GM23338 (cell line): ENCODE results near the gene FGF16. TPM values are rescaled to one million over a fixed set of nuclear protein-coding genes. Genes with fewer than 3 reads are reported as not detected.

Experiments
- ATAC-seq: fragments of 200-7000 bp; cut with Tn5 transposase; 3 replicates; pipeline ENCODE4 v1.9.1; 2020
- DNase-seq: peaks from one replicate; pipeline ENCODE4 v3.0.0-alpha.2; 2015; ENCODE audit warnings: low spot score
- H2AFZ ChIP-seq: fragments of 200-600 bp; sonication (generic); 2 replicates; pipeline ENCODE4 v1.8.0; 2016; ENCODE audit warnings: antibody characterized with exemption, mild to moderate bottlenecking, moderate library complexity
- H3F3A ChIP-seq: fragments of 200-600 bp; sonication (generic); replicated peaks from 2 replicates; pipeline ENCODE4 v1.8.0; 2017; ENCODE audit warnings: antibody characterized with exemption, mixed run types, low read depth
- H3K27ac ChIP-seq: fragments of 200-600 bp; sonication (generic); 2 replicates; pipeline ENCODE4 v1.6.1; 2016; ENCODE audit warnings: low read depth
- H3K27me3 ChIP-seq: fragments of 200-600 bp; sonication (generic); 2 replicates; pipeline ENCODE4 v1.8.0; 2016; ENCODE audit warnings: mild to moderate bottlenecking, mixed run types, moderate library complexity; ENCODE audit not compliant: insufficient read depth
- H3K36me3 ChIP-seq: fragments of 200-600 bp; sonication (generic); 2 replicates; pipeline ENCODE4 v1.8.0; 2016; ENCODE audit warnings: mild to moderate bottlenecking; ENCODE audit not compliant: insufficient read depth
- H3K4me1 ChIP-seq: fragments of 200-600 bp; sonication (generic); 2 replicates; pipeline ENCODE4 v1.8.0; 2016; ENCODE audit warnings: mild to moderate bottlenecking, moderate library complexity; ENCODE audit not compliant: insufficient read depth
- H3K4me2 ChIP-seq: fragments of 200-600 bp; sonication (generic); 2 replicates; pipeline ENCODE4 v1.7.1; 2017; ENCODE audit warnings: mixed run types
- H3K4me3 ChIP-seq: fragments of 200-600 bp; sonication (generic); 2 replicates; pipeline ENCODE4 v1.6.1; 2016; ENCODE audit warnings: mixed run types
- H3K79me2 ChIP-seq: fragments of 200-600 bp; sonication (generic); replicated peaks from 2 replicates; pipeline ENCODE4 v1.8.0; 2017; ENCODE audit warnings: mild to moderate bottlenecking; ENCODE audit not compliant: insufficient read depth
- H3K9me2 ChIP-seq: fragments of 200-600 bp; sonication (generic); 2 replicates; pipeline ENCODE4 v1.8.0; 2017; ENCODE audit not compliant: insufficient read depth
- H4K20me1 ChIP-seq: fragments of 200-600 bp; sonication (generic); replicated peaks from 2 replicates; pipeline ENCODE4 v1.8.0; 2017; ENCODE audit warnings: mild to moderate bottlenecking; ENCODE audit not compliant: insufficient read depth
- H3K27ac Mint-ChIP-seq: 2 replicates; pipeline ENCODE4 v1.8.0; 2020; ENCODE audit warnings: inconsistent platforms, mild to moderate bottlenecking, moderate library complexity, mixed read lengths
- H3K27me3 Mint-ChIP-seq: 3 replicates; pipeline ENCODE4 v1.8.0; 2022; ENCODE audit warnings: low read depth, mild to moderate bottlenecking, moderate library complexity, mixed read lengths, inconsistent platforms; ENCODE audit not compliant: insufficient read depth, poor library complexity
- H3K36me3 Mint-ChIP-seq: 3 replicates; pipeline ENCODE4 v1.8.0; 2021; ENCODE audit warnings: low read depth, mild to moderate bottlenecking, inconsistent platforms, moderate library complexity, mixed read lengths
- H3K4me1 Mint-ChIP-seq: 3 replicates; pipeline ENCODE4 v1.8.0; 2020; ENCODE audit warnings: mild to moderate bottlenecking, inconsistent platforms, mixed read lengths
- H3K4me3 Mint-ChIP-seq: 3 replicates; pipeline ENCODE4 v1.8.0; 2021; ENCODE audit warnings: moderate library complexity, mild to moderate bottlenecking, inconsistent platforms, mixed read lengths
- H3K9me3 Mint-ChIP-seq: 3 replicates; pipeline ENCODE4 v1.8.0; 2020; ENCODE audit warnings: moderate library complexity, mild to moderate bottlenecking, inconsistent platforms, mixed read lengths
- EZH2 ChIP-seq: fragments of 200-600 bp; sonication (generic); IDR thresholded peaks from one replicate; pipeline ENCODE4 v1.8.0; 2017; ENCODE audit warnings: antibody characterized with exemption, mild to moderate bottlenecking, low read depth; ENCODE audit not compliant: unreplicated experiment
- EZH2phosphoT487 ChIP-seq: fragments of 200-600 bp; sonication (generic); IDR thresholded peaks from one replicate; pipeline ENCODE4 v1.8.1; 2018; ENCODE audit warnings: antibody characterized with exemption; ENCODE audit not compliant: unreplicated experiment
- JUNB ChIP-seq: IDR thresholded peaks from one replicate; pipeline ENCODE4 v1.6.1; 2016; ENCODE audit warnings: antibody characterized with exemption; ENCODE audit not compliant: unreplicated experiment
- NANOG ChIP-seq: IDR thresholded peaks from 2 replicates; pipeline ENCODE4 v1.6.1; 2016; ENCODE audit warnings: antibody characterized with exemption, borderline replicate concordance
- STAT1 ChIP-seq: IDR thresholded peaks from one replicate; pipeline ENCODE4 v1.6.1; 2016; ENCODE audit warnings: antibody characterized with exemption; ENCODE audit not compliant: unreplicated experiment
- ZNF331 ChIP-seq: fragments of 250-450 bp; sonication (Bioruptor Pico); IDR thresholded peaks from 2 replicates; pipeline ENCODE4 v1.5.0; 2020; ENCODE audit warnings: low read depth, mild to moderate bottlenecking, moderate library complexity
- long read RNA-seq: library from polyadenylated mRNA; unstranded; transcript quantifications from one replicate; pipeline ENCODE4 v2.0.0, GENCODE V29; 2020; ENCODE audit not compliant: unreplicated experiment
- polyA plus RNA-seq: library from polyadenylated mRNA; unstranded; fragments of >200 nt; fragmentation: Nextera tagmentation; extraction: Ambion mirVana; gene quantifications from 2 replicates; pipeline ENCODE4 v1.2.1, GENCODE V29; 2016
- total RNA-seq: library from RNA; depleted of rRNA; stranded (reverse); fragments of >200 nt; shearing (Covaris generic); gene quantifications from 2 replicates; pipeline ENCODE4 v1.2.3, GENCODE V29; 2014; rRNA removed
- TF ChIP-seq, protein P1 (sequence below): fragments of 250-450 bp; sonication (Bioruptor Pico); IDR thresholded peaks from 2 replicates; pipeline ENCODE4 v1.5.0; 2020; ENCODE audit warnings: mild to moderate bottlenecking, moderate library complexity
- TF ChIP-seq, protein P2 (sequence below): IDR thresholded peaks from one replicate; pipeline ENCODE4 v1.6.1; 2018; ENCODE audit warnings: antibody characterized with exemption; ENCODE audit not compliant: unreplicated experiment
- TF ChIP-seq, protein P3 (sequence below), 2 experiments: fragments of 200-600 bp in 1 of 2; sonication (generic) in 1 of 2; conservative IDR thresholded peaks; 2 replicates each; pipeline versions ENCODE4 v1.5.1 to v1.6.1; 2016 to 2017; ENCODE audit warnings: antibody characterized with exemption in 2 of 2, low read depth in 2 of 2, mild to moderate bottlenecking in 2 of 2, moderate library complexity in 1 of 2
- TF ChIP-seq, protein P4 (sequence below): IDR thresholded peaks from 2 replicates; pipeline ENCODE4 v1.6.1; 2016; ENCODE audit warnings: antibody characterized with exemption

The FGF16 gene
- 2.3 and 4.0 TPM in 2 replicates for total RNA-seq
- 1.6 and 2.0 TPM in 2 replicates for polyA plus RNA-seq
- long read RNA-seq, partial matches to known transcripts, result 0 of 2 reads
- long read RNA-seq, other reads (novel, unspliced or antisense), result 0 of 2 reads

DNA sequence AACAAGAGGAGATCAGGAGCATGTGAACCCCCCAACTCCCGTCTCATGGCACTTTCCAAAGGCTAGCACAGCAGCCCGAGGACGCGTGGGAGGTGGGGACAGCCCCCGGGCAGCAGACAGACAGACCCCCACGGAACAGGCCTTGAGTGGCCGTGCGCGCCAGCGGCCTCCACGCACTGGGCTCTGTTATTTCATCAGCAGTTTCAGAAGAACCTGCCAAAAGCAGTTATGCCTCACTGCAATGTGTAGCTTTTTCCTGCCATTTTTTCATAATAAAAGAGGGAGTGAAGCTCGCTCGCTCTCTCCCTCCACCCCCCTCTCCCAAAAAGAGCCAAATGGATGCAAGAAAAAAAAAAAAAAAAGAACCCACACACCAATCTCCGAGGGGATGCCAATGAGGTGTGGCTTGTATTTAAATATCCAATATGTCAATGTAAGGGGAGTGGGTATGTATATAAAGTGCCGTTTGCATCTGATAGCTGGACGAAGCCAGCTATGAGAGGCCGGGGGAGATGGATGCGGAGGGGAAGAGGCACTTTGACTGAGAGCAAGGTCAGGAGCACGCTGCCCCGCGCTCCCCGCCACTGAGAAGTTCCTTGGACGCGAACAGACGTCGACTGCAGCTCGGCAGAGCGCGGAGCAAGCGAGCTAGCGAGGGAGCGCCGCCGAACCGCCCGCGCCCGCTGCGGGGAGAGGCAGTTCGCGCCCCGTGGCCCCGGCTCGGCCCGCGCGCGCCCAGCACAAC, at the start of gene FGF16:
FGF16 (plus strand) TSS at position 482 of the 745 bp plus-strand sequence. CDS start 286 bp downstream, outside the sequence.
- H4K20me1 ChIP-seq, result no peaks in the 10 kb centered on the region
- H3K4me3 ChIP-seq, result peak within 1 kb of the TSS; percentile 65
- peaks cover 4% of the 10 kb centered on the region; the same call in 1 of the 2 replicates for H3K79me2 ChIP-seq
- no peaks in the 10 kb centered on the region for H3K36me3 ChIP-seq
- no peaks in the 10 kb centered on the region for H3K9me3 Mint-ChIP-seq
- DNase-seq (peak; percentile 34), ATAC-seq (peak; percentile 58)
- peaks cover 12% of the 10 kb centered on the region; the same call in 2 of the 3 replicates for H3K4me1 Mint-ChIP-seq
- H3K4me1 ChIP-seq, result peaks cover 5% of the 10 kb centered on the region
- H3K36me3 Mint-ChIP-seq, result no peaks in the 10 kb centered on the region
- peak within 1 kb of the TSS; percentile 39; the same call in 1 of the 2 replicates for H3K27ac ChIP-seq
- peak within 1 kb of the TSS; percentile 81 for H3K4me3 Mint-ChIP-seq
- TF ChIP-seq STAT1 (no peak), JUNB (no peak), EZH2 (no peak), ZNF331 (CRISPR knock-in tag) (no peak), NANOG (no peak), EZH2phosphoT487 (no peak)
- TF ChIP-seq, protein P1, sequence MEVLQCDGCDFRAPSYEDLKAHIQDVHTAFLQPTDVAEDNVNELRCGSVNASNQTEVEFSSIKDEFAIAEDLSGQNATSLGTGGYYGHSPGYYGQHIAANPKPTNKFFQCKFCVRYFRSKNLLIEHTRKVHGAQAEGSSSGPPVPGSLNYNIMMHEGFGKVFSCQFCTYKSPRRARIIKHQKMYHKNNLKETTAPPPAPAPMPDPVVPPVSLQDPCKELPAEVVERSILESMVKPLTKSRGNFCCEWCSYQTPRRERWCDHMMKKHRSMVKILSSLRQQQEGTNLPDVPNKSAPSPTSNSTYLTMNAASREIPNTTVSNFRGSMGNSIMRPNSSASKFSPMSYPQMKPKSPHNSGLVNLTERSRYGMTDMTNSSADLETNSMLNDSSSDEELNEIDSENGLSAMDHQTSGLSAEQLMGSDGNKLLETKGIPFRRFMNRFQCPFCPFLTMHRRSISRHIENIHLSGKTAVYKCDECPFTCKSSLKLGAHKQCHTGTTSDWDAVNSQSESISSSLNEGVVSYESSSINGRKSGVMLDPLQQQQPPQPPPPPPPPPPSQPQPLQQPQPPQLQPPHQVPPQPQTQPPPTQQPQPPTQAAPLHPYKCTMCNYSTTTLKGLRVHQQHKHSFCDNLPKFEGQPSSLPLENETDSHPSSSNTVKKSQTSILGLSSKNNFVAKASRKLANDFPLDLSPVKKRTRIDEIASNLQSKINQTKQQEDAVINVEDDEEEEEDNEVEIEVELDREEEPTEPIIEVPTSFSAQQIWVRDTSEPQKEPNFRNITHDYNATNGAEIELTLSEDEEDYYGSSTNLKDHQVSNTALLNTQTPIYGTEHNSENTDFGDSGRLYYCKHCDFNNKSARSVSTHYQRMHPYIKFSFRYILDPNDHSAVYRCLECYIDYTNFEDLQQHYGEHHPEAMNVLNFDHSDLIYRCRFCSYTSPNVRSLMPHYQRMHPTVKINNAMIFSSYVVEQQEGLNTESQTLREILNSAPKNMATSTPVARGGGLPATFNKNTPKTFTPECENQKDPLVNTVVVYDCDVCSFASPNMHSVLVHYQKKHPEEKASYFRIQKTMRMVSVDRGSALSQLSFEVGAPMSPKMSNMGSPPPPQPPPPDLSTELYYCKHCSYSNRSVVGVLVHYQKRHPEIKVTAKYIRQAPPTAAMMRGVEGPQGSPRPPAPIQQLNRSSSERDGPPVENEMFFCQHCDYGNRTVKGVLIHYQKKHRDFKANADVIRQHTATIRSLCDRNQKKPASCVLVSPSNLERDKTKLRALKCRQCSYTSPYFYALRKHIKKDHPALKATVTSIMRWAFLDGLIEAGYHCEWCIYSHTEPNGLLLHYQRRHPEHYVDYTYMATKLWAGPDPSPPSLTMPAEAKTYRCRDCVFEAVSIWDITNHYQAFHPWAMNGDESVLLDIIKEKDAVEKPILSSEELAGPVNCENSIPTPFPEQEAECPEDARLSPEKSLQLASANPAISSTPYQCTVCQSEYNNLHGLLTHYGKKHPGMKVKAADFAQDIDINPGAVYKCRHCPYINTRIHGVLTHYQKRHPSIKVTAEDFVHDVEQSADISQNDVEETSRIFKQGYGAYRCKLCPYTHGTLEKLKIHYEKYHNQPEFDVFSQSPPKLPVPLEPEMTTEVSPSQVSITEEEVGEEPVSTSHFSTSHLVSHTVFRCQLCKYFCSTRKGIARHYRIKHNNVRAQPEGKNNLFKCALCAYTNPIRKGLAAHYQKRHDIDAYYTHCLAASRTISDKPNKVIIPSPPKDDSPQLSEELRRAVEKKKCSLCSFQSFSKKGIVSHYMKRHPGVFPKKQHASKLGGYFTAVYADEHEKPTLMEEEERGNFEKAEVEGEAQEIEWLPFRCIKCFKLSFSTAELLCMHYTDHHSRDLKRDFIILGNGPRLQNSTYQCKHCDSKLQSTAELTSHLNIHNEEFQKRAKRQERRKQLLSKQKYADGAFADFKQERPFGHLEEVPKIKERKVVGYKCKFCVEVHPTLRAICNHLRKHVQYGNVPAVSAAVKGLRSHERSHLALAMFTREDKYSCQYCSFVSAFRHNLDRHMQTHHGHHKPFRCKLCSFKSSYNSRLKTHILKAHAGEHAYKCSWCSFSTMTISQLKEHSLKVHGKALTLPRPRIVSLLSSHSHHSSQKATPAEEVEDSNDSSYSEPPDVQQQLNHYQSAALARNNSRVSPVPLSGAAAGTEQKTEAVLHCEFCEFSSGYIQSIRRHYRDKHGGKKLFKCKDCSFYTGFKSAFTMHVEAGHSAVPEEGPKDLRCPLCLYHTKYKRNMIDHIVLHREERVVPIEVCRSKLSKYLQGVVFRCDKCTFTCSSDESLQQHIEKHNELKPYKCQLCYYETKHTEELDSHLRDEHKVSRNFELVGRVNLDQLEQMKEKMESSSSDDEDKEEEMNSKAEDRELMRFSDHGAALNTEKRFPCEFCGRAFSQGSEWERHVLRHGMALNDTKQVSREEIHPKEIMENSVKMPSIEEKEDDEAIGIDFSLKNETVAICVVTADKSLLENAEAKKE, result no peak
- TF ChIP-seq, protein P2, sequence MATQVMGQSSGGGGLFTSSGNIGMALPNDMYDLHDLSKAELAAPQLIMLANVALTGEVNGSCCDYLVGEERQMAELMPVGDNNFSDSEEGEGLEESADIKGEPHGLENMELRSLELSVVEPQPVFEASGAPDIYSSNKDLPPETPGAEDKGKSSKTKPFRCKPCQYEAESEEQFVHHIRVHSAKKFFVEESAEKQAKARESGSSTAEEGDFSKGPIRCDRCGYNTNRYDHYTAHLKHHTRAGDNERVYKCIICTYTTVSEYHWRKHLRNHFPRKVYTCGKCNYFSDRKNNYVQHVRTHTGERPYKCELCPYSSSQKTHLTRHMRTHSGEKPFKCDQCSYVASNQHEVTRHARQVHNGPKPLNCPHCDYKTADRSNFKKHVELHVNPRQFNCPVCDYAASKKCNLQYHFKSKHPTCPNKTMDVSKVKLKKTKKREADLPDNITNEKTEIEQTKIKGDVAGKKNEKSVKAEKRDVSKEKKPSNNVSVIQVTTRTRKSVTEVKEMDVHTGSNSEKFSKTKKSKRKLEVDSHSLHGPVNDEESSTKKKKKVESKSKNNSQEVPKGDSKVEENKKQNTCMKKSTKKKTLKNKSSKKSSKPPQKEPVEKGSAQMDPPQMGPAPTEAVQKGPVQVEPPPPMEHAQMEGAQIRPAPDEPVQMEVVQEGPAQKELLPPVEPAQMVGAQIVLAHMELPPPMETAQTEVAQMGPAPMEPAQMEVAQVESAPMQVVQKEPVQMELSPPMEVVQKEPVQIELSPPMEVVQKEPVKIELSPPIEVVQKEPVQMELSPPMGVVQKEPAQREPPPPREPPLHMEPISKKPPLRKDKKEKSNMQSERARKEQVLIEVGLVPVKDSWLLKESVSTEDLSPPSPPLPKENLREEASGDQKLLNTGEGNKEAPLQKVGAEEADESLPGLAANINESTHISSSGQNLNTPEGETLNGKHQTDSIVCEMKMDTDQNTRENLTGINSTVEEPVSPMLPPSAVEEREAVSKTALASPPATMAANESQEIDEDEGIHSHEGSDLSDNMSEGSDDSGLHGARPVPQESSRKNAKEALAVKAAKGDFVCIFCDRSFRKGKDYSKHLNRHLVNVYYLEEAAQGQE, result no peak
- TF ChIP-seq, protein P3, sequence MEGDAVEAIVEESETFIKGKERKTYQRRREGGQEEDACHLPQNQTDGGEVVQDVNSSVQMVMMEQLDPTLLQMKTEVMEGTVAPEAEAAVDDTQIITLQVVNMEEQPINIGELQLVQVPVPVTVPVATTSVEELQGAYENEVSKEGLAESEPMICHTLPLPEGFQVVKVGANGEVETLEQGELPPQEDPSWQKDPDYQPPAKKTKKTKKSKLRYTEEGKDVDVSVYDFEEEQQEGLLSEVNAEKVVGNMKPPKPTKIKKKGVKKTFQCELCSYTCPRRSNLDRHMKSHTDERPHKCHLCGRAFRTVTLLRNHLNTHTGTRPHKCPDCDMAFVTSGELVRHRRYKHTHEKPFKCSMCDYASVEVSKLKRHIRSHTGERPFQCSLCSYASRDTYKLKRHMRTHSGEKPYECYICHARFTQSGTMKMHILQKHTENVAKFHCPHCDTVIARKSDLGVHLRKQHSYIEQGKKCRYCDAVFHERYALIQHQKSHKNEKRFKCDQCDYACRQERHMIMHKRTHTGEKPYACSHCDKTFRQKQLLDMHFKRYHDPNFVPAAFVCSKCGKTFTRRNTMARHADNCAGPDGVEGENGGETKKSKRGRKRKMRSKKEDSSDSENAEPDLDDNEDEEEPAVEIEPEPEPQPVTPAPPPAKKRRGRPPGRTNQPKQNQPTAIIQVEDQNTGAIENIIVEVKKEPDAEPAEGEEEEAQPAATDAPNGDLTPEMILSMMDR (conservative IDR thresholded peaks at IDR 0.05; ENCODE audit: low read depth in 2 of 2), result no peak
- TF ChIP-seq, protein P4, sequence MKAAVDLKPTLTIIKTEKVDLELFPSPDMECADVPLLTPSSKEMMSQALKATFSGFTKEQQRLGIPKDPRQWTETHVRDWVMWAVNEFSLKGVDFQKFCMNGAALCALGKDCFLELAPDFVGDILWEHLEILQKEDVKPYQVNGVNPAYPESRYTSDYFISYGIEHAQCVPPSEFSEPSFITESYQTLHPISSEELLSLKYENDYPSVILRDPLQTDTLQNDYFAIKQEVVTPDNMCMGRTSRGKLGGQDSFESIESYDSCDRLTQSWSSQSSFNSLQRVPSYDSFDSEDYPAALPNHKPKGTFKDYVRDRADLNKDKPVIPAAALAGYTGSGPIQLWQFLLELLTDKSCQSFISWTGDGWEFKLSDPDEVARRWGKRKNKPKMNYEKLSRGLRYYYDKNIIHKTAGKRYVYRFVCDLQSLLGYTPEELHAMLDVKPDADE, result no peak
- H3K27me3 ChIP-seq, result peaks cover 14% of the 10 kb centered on the region; the same call in 1 of the 2 replicates
- peaks cover 11% of the 10 kb centered on the region for H3K27me3 Mint-ChIP-seq
- H3F3A ChIP-seq, result no peaks in the 10 kb centered on the region
- H3K4me2 ChIP-seq, result peak within 1 kb of the TSS; percentile 86
- H3K9me2 ChIP-seq, result no peaks in the 10 kb centered on the region
- H3K27ac Mint-ChIP-seq, result no peak within 1 kb of the TSS; the same call in 1 of the 2 replicates
- H2AFZ ChIP-seq, result peak within 1 kb of the TSS; percentile 80
